HG03432 (cell line): Measurements from ENCODE around the gene ADAT3.

ENCODE experiments used
- ATAC-seq: cut with Tn5 transposase; IDR thresholded peaks from one replicate; pipeline ENCODE4 v1.9.1; 2021; ENCODE audit warnings: mild to moderate bottlenecking, moderate library complexity; ENCODE audit not compliant: unreplicated experiment

ADAT3 gene

DNA sequence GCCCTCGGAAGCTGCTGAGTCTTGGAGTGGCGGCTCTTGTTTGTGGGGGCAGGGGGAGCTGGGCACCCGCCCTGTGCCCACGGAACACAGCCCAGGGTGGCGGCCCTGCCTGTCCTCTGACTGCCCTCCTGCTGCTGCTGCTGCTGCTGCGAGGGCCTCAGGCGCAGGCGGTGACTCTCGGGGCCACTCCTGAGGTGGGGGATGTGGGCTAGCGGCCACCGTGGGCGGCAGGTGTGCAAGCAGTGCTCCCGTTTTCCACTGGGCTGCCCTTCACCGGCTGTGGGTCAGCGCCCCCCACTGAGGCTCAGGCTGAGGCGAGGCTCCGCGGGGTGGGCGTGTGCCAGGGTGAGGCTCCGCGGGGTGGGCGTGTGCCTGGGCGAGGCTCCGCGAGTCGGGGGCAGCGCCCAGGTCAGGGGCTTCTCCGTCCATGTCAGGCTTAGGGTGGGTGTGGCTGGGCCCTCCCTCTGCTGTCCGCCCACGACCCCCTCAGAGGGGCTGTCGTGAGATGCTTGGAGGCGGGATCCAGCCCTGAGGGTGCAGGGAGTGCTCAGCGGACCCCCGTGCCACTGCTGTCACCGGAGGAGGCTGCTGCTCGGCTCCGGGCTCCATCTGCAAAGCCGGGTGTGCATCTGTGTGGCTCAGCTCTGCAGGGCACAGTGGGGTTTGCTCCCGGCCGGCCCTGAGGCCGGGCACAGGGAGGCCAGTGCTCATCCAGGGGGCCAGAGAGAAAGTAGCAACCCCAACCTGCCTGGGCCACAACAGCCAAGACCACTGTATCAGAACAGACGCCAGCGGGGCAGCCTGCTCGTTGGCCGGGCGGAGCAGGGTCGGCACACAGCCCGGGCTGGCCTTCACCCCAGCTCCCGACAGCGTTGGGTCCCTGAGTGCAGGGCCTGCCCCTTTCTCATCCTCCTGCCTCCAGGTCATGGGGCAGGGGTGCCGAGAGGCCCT, 50.2 kb downstream of the ADAT3 start:
- no peak for ATAC-seq

DNA sequence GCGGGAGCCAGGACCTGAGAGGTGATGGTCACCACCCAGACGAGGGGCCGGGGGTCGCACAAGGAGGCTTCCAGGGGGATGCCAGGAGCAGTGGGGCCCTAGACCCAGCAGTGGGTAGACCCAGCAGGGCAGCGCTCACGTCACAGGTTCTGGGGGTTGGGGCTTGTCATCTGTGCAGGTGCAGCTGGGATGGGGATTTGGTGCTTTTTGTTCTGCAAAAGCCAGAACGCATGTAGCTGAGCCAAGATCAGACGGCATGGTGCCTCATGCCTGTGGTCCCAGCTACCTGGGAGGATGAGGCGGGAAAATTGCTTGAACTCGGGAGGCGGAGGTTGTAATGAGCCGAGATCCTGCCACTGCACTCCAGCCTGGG, 50.9 kb downstream of the ADAT3 start:
- ATAC-seq = no peak

DNA sequence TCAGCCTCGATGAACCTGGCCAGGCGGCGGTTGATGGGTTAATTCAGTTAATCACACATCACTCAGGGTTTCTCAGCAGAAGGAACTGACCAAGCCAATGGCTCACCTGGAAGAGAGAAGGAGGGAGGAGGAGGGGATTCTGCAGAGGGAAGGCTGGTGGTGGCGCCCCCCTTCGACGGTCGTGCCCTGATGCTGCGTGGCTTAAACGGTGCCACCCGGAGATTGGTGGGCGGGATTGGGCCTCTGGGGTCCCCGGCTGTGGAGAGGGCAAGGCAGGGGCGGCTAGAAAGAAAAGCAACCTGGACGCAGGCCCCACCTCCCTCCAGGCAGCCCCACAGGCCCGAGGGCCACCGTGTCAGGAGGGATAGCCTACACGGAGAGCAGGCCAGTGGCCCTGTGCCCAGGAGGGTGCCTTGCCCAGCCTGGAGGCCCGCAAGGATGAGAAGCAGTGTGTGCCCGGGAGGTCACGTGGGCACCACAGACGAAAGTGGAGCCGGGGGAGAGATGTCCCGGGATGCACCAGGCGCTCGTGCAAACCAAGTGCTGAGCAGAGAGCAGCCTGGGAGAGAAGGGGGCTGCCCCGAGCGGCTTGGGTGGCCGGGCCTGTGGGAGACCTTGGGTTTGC, 51.8 kb downstream of the ADAT3 start:
- no peak for ATAC-seq

DNA sequence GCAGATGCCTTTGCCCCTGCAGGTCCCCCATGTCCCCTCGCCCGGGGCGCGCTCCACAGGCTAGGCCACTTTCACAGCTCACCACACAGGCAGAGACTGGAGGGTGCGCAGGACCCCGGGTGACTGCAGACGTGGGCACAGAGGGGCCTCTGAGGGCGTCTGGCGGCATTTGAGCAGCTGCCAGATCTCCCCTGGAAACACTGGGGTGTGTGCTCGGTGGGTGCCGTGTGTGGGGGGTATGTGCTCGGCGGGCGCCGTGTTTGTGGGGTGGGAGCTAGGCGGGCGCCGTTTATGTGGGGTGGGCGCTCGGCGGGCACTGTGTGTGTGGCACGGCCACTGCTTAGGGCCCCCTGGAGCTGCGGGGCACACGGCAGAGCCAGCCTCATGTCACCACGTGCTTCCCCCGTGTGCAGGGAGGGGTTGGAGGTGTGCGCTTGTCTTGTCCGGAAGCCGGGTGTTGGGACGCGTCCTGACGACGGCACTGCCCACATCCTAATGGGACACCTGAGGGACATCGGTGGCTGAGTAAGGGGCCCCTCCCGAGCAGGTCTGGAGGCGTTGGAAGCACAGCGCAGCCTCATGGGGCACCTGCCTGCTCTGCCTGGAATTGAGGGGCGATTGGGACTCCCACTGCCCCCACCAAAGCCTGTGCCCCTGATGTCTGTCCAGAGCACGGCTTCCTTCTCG, 52.5 kb downstream of the ADAT3 start:
- no peak for ATAC-seq

DNA sequence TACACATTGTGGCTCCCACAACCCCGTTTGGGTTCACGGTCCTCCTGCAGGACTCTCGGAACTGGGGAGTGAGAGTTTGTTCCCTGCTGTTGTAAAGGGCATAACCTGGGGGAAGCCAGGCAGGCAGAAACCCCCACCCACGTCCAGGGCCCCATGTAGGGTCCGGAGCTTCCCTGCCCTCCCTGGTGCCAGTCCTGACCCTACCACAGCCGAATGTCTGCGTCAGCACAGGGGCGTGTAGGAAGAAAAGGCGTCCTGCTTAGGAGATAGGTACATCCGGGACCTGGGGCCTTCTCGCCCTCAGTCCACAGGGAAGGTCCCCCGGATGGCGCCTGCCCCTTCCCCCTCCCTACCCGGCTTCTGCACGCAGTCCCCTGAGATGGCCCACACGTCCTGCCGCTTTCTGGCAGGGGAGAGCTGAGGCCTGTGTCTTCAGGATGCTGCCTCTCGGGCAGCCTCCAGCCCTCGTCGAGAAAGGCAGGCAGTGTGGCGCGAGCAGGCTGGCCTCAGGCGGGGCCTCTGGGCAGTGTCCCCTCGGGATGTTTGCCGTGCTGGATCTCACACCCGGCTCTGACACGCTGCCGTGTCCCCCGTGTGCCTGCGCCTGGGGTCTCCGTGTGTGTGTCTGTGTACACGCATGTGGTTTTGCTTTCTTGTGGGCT, 54.9 kb downstream of the ADAT3 start:
- no peak for ATAC-seq

DNA sequence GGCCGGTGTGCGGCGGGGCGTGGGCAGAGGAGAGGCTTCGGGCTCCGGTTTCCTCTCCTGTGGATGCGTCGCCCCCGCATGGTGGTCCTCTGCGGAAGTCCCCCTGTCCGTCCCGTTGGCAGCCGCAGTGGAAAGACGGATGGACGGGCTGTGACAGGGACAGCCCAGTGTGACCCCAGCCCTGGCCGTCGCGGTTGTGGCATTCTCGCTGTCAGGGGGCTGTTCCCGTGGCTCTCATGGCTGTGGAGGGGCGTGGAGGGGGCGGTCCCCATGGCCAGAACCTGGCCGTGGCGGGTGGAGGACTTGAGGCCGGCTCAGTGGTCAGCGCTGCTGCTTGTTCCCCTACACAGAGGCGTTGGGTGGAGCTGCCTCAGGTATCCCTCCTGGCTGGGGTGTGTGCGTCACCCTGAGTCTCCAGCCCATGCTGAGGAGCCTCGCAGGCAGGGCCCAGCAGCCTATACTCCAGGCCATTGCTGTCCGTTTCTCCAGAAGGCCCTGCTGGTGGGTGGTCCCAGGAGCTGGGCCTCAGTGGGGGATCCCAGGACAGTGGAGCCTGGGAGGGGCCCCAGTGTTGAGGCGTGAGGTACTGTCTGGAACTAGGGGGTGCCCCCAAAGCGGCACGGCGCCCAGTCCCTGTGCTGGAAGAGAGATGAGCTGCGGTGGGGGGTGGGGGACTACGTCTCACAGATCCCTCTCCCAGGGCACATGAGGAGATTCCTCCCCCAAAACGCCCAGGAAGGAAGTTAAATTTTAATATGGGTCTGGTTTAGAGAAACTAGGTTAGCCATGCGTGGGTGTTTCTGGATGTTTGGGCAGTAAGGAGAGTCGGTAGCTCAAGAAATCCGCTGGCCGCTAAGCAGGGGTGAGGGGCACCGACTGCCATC, 56.0 kb downstream of the ADAT3 start:
- ATAC-seq = no peak

DNA sequence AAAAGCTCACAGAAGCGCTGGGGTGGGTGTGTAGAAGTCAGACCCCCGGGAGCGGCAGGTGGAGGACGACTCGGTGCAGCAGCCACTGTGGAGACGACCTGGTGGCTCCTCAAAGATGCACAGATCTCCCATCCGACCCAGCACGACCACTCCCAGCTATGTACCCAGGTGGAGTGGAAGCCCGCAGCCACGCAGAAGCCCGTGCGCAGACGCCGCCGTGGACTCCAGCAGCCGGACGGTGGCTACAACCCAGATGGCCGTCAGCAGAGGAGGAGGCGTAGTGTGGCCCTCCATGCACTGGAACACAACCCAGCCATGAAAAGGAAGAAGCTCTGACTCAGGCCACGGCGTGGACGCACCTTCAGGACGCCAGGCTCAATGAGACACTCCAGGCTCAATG, 57.5 kb downstream of the ADAT3 start:
- ATAC-seq = no peak
